Measurements from ENCODE around the gene PLK4.
"Not testable (repeated sequence)": the region's sequence is repeated elsewhere in the genome, so short reads cannot be mapped to it uniquely, and the experiment has no call there.

The PLK4 gene

DNA sequence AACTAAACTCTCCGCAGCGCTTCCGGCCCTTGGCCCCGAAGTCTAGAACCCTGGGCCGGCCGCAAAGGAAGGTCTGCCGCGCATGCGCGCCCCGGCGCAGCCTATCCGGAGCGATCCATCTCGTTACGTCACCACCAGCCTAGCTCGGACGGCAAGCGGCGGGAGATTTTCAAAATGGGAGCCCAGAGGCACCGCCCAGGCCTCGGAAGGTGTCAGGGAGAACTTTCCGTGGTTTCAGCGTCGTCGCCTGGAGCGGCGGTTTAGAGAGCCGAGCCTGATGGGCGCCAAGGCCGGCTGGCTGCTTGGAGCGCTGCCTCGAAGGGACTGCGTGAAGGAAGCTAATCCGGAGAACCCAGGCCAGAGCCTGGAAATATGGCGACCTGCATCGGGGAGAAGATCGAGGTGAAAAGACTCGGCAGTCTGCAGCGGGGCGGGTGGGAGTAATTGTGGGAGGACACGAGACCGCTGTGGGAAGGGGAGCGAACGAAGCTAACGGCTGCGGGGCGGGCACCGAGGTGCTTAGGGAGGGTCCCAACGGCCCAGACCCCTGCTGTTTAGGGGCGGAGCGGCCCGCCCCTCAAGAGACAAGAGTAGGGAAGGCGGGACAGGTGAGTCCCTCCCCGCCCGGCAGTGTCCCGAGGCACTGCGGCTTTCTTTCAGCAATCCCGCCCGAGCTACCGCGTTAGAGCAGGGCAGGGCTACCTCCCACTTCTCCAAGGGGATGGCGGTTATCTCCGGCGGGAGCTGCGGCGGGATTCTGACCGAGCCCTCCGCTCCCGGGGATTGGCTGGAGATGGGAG, at the start of gene PLK4:
PLK4 (plus strand) TSS at position 131 of the 800 bp plus-strand sequence; CDS start at position 373, 242 bp downstream.
- peak; percentile 96 for DNase-seq

DNA sequence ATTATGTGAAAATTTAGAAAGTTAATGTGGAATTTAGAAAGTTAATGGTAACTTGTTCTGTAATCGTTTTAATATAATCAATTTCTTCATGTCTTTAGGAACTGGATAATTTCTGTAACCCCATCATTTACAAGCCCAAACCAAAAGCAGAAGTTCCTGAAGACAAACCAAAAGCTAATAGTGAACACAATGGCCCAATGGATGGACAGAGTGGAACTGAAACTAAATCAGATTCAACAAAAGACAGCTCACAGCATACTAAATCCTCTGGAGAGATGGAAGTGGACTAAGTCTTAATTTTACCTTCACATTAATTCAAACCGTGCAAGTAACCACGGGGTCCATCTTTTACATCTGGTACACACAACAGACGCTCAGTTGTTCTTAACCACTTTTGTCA, 48.1 kb upstream of the PLK4 start:
- peak; percentile 40 for DNase-seq

- no peak for DNase-seq
Observed at GRCh38 chr4:127843704-127844600, 36.7 kb upstream of the PLK4 start.

DNA sequence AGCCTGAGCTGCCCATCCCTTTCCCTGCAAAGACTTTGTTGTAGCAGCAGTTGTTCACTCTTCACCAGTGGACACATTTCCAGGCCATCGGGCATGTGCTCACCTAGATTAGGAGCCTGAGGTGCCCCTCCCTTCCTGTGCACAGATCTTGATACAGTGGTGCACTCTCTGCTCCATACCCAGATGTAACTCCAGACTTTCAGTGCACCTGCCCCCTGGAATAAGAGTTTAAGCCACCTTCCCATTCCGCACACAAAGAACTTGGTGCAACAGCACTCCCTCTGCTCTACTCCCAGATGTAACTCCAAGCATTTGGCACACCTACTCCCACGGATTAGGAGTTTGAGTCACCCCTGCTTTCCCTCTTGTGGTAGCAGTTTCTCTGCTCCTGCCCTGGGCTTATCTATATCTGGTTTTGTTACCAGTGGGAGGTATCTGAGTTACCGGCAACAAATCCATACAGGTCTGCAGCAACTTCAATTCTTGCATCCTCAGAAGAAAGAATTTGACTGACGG, 36.0 kb upstream of the PLK4 start:
- no peak for DNase-seq

DNA sequence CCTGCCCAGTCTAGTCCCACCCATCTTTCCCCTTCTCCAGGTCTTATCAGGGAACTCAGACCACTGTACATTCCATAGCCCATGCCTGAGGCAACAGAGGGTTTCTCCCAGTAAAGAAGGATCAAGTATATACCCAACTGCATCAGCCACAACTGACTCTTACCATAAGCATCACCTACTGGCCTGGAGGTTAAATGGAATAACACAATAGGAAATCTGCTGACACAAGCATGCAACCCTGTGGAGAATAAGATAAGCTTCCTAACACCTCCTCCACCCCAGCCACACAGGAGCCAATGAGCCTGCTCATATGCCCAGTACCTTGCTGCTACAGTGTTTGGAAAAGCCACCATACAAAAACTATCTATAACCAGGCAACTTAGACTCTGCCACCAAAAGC, 34.6 kb upstream of the PLK4 start:
- DNase-seq: no peak

DNA sequence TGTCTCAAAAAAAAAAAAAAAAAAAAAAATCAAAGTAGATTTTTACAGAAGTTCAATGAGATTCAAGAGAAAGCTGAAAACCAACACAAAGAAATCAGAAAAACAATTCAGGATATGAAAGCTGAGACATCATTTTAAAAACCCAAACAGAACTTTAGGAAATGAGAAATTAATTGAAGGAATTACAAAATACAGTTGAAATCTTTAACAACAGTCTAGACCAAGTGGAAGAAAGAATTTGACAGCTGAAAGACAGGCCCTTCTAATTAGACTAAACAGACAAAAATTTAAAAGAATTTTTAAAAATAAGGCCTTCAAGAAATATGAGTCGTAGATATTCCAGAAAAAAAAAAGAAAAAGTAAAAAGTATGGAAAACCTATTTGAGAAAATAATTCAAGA, 33.9 kb upstream of the PLK4 start:
- no peak for DNase-seq

DNA sequence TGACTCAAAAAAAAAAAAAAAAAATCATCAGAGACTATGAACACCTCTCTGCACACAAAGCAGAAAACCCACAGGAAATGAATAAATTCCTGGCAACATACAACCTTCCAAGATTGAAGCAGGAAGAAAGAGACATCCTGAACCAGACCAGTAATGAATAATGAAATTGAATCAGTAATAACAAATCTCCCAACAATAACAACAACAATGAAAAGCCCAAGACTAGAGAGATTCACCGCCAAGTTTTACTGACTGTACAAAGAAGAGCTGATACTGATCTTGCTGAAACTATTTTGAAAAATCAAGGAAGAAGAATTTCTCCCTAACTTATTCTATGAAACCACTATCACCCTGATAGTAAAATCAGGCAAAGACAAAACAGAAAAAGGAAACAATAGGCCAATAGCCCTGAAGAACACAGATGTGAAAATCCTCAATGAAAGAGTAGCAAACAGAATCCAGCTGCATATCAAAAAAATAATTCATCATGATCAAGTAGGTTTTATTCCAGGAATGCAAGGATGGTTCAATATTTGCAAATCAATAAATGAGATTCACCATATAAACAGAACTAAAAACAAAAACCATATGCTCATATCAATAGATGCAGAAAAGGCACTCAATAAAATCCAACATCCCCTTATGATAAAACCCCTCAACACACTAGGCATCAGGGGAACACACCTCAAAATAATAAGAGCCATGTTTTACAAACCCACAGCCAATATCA, 31.0 kb upstream of the PLK4 start:
- DNase-seq: no peak

DNA sequence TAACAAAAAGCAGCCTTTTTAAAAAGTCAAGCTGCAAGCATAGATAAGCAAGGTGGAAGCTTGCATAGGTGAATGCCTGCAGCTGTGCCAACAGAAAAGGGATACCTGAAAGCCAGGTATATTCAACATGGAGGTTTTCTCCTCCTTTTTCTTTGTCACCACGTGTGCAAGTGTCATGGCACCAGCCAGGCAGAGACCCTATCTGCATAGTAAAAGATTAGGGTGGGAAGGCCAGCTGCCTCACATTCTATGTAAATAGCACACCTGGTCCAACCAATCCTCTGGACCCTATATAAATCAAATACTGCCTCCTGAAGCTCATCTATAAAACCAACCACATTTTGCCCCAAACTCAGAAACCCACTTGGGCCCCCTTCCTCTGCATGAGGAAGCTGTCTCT, 28.0 kb upstream of the PLK4 start:
- DNase-seq: no peak

- DNase-seq: no peak
Observed at GRCh38 chr4:127856196-127856812, 24.4 kb upstream of the PLK4 start.

- no peak for DNase-seq
Observed at GRCh38 chr4:127856813-127857447, 23.8 kb upstream of the PLK4 start.

GRCh38 chr4:127857641-127858040, 23.1 kb upstream of the PLK4 start:
- no peak for DNase-seq

- DNase-seq: no peak
Observed at GRCh38 chr4:127868196-127868595, 12.5 kb upstream of the PLK4 start.

GRCh38 chr4:127870281-127870680, 10.4 kb upstream of the PLK4 start:
- no peak for DNase-seq

- DNase-seq: no peak
Observed at GRCh38 chr4:127870688-127871087, 10.0 kb upstream of the PLK4 start.

DNA sequence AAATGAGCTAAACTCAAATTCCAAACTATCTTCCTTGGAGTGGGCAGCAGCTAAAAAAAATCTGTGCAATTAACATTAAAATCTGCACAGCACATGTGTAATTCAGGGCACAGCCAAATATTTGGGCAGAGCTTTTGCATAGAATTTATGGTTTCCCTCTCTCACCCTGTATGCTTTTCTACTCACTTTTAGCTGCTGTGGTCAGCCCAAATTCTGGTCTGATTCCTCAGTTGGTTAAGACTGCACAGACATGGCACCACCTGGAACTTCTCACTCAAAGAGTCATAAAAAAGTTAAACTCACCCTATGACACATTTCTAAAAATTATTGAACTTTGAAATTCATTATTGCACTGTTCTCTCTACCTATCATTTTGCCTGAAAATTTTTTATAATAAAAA, 4.9 kb upstream of the PLK4 start:
- no peak for DNase-seq

- DNase-seq: no peak
Observed at GRCh38 chr4:127881563-127881864, 821 bp downstream of the PLK4 start.

- no peak for DNase-seq
Observed at GRCh38 chr4:127888559-127888958, 7.9 kb downstream of the PLK4 start.

- DNase-seq: no peak
Observed at GRCh38 chr4:127889903-127890302, 9.2 kb downstream of the PLK4 start.

GRCh38 chr4:127896069-127896468, 15.4 kb downstream of the PLK4 start:
- no peak for DNase-seq

DNA sequence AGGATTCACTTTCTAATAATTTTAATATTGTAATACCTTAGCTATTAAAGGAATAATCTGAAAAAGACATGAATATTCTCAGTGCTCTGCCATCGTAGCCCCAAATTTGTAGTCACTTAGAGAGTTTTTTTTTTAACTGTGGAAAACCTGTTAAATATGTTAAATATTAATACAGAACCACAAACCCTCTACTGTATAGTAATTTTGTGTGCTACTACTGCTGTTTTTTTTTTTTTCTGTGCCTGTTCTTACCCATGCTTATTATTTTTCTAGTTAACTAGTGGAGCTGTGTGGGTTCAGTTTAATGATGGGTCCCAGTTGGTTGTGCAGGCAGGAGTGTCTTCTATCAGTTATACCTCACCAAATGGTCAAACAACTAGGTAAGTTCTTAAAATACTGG, 15.8 kb downstream of the PLK4 start:
- no peak for DNase-seq

DNA sequence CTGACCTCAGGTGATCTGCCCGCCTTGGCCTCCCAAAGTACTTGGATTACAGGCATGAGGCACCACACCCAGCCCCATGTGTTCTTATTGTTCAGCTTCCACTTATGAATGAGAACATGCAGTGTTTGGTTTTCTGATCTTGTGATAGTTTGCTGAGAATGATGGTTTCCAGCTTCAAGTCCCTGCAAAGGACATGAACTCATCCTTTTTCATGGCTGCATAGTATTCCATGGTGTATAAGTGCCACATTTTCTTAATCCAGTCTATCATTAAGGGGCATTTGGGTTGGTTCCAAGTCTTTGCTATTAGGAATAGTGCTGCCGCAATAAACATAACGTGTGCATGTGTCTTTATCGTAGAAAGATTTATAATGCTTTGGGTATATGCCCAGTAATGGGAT, 19.0 kb downstream of the PLK4 start:
- not testable (repeated sequence) for DNase-seq

- no peak for DNase-seq
Observed at GRCh38 chr4:127905029-127905428, 24.3 kb downstream of the PLK4 start.

Measured in midbrain (tissue), 1 donor.